H9 (cell line): ENCODE results near the gene CA12. TPM values are rescaled to one million over a fixed set of nuclear protein-coding genes. Genes with fewer than 3 reads are reported as not detected.

Experiments
- DNase-seq: peaks from one replicate; pipeline ENCODE4 v3.0.0-alpha.2; 2017
- H2AFZ ChIP-seq: one replicate; pipeline ENCODE4 v1.6.1; 2013; ENCODE audit warnings: mild to moderate bottlenecking, low read length, control low read depth, moderate library complexity
- H2AK5ac ChIP-seq: 2 replicates; pipeline ENCODE4 v1.6.1; 2013; ENCODE audit warnings: low read length, control low read depth, mixed read lengths; ENCODE audit not compliant: insufficient read length
- H2BK120ac ChIP-seq: one replicate; pipeline ENCODE4 v1.6.1; 2013; ENCODE audit warnings: low read depth, mild to moderate bottlenecking, low read length, control low read depth, inconsistent platforms; ENCODE audit not compliant: poor library complexity, severe bottlenecking
- H2BK12ac ChIP-seq: 2 replicates; pipeline ENCODE4 v1.6.1; 2013; ENCODE audit warnings: low read length, control low read depth, mixed read lengths, low read depth; ENCODE audit not compliant: insufficient read length
- H2BK15ac ChIP-seq: 2 replicates; pipeline ENCODE4 v1.6.1; 2013; ENCODE audit warnings: low read depth, low read length, control low read depth
- H2BK20ac ChIP-seq: one replicate; pipeline ENCODE4 v1.6.1; 2013; ENCODE audit warnings: low read depth, mild to moderate bottlenecking, low read length, control low read depth, inconsistent platforms; ENCODE audit not compliant: poor library complexity, severe bottlenecking
- H2BK5ac ChIP-seq: 2 replicates; pipeline ENCODE4 v1.6.1; 2013; ENCODE audit warnings: low read length, control low read depth, mixed read lengths; ENCODE audit not compliant: insufficient read length
- H3K14ac ChIP-seq: 2 replicates; pipeline ENCODE4 v1.6.1; 2013; ENCODE audit warnings: low read length, control low read depth; ENCODE audit not compliant: insufficient read depth
- H3K18ac ChIP-seq: 2 replicates; pipeline ENCODE4 v1.6.1; 2013; ENCODE audit warnings: low read depth, mild to moderate bottlenecking, mixed read lengths, low read length, control low read depth; ENCODE audit not compliant: insufficient read length
- H3K23ac ChIP-seq: 2 replicates; pipeline ENCODE4 v1.6.1; 2013; ENCODE audit warnings: low read length, control low read depth, mixed read lengths, low read depth; ENCODE audit not compliant: insufficient read length
- H3K23me2 ChIP-seq: 2 replicates; pipeline ENCODE4 v1.6.1; 2013; ENCODE audit warnings: low read depth, mild to moderate bottlenecking, mixed read lengths, low read length, control low read depth; ENCODE audit not compliant: insufficient read length, poor library complexity, severe bottlenecking
- H3K27ac ChIP-seq: 2 replicates; pipeline ENCODE4 v1.5.1; 2013; ENCODE audit warnings: low read length, control low read depth, mixed read lengths, low read depth; ENCODE audit not compliant: insufficient read length
- H3K27me3 ChIP-seq: 2 replicates; pipeline ENCODE4 v1.6.1; 2013; ENCODE audit warnings: low read length, control low read depth, inconsistent platforms; ENCODE audit not compliant: insufficient read depth
- H3K4ac ChIP-seq: 2 replicates; pipeline ENCODE4 v1.6.1; 2013; ENCODE audit warnings: low read depth, mild to moderate bottlenecking, control low read depth, inconsistent platforms, low read length, moderate library complexity
- H3K4me1 ChIP-seq: 2 replicates; pipeline ENCODE4 v1.6.1; 2013; ENCODE audit warnings: low read length, control low read depth, inconsistent platforms; ENCODE audit not compliant: insufficient read depth
- H3K4me2 ChIP-seq: 2 replicates; pipeline ENCODE4 v1.6.1; 2013; ENCODE audit warnings: low read length, control low read depth, mixed read lengths; ENCODE audit not compliant: insufficient read length, insufficient read depth
- H3K56ac ChIP-seq: 2 replicates; pipeline ENCODE4 v1.6.1; 2013; ENCODE audit warnings: low read depth, mild to moderate bottlenecking, mixed read lengths, low read length, control low read depth; ENCODE audit not compliant: insufficient read length
- H3K79me1 ChIP-seq: 2 replicates; pipeline ENCODE4 v1.6.1; 2013; ENCODE audit warnings: low read depth, mild to moderate bottlenecking, moderate library complexity, low read length, control low read depth, inconsistent platforms; ENCODE audit not compliant: insufficient read depth, poor library complexity, severe bottlenecking
- H3K79me2 ChIP-seq: 2 replicates; pipeline ENCODE4 v1.6.1; 2013; ENCODE audit warnings: low read length, control low read depth, inconsistent platforms; ENCODE audit not compliant: insufficient read depth
- H3K9ac ChIP-seq: 2 replicates; pipeline ENCODE4 v1.6.1; 2013; ENCODE audit warnings: low read length, control low read depth, mixed read lengths; ENCODE audit not compliant: insufficient read length; ENCODE audit errors: extremely low read depth
- H3K9me3 ChIP-seq: one replicate; pipeline ENCODE4 v1.6.1; 2013; ENCODE audit warnings: low read depth, low read length, inconsistent platforms; ENCODE audit not compliant: control insufficient read depth
- H3T11ph ChIP-seq: one replicate; pipeline ENCODE4 v1.6.1; 2013; ENCODE audit warnings: mild to moderate bottlenecking, low read length, control low read depth, inconsistent platforms
- H4K20me1 ChIP-seq: one replicate; pipeline ENCODE4 v1.6.1; 2013; ENCODE audit not compliant: control insufficient read depth, insufficient read length, insufficient read depth
- H4K5ac ChIP-seq: 2 replicates; pipeline ENCODE4 v1.6.1; 2013; ENCODE audit warnings: low read depth, mild to moderate bottlenecking, mixed read lengths, low read length, control low read depth; ENCODE audit not compliant: insufficient read length
- H4K8ac ChIP-seq: replicated peaks from 2 replicates; pipeline ENCODE4 v1.6.1; 2013; ENCODE audit warnings: low read length, control low read depth, mixed read lengths, low read depth; ENCODE audit not compliant: insufficient read length
- H4K91ac ChIP-seq: 2 replicates; pipeline ENCODE4 v1.6.1; 2013; ENCODE audit warnings: low read depth, mild to moderate bottlenecking, moderate library complexity, mixed read lengths, low read length, control low read depth; ENCODE audit not compliant: insufficient read length
- H3K27ac Mint-ChIP-seq, 3 experiments: 2 replicates in 2 of 3; 3 replicates in 1 of 3; pipeline ENCODE4 v1.8.0; 2020 to 2021; ENCODE audit warnings: mixed read lengths in 3 of 3, mild to moderate bottlenecking in 1 of 3, moderate library complexity in 1 of 3
- H3K27me3 Mint-ChIP-seq: 2 replicates; pipeline ENCODE4 v1.8.0; 2021; ENCODE audit warnings: low read depth, mild to moderate bottlenecking, moderate library complexity, mixed read lengths
- H3K36me3 Mint-ChIP-seq, 3 experiments: 2 replicates in 2 of 3; 3 replicates in 1 of 3; pipeline ENCODE4 v1.8.0; 2020 to 2021; ENCODE audit warnings: low read depth in 3 of 3, mixed read lengths in 3 of 3; ENCODE audit not compliant: insufficient read depth in 1 of 3
- H3K4me1 Mint-ChIP-seq, 2 experiments: 2 replicates each; pipeline ENCODE4 v1.8.0; 2020; ENCODE audit warnings: mixed read lengths in 2 of 2
- H3K4me3 Mint-ChIP-seq, 2 experiments: 2 replicates in 1 of 2; 3 replicates in 1 of 2; pipeline ENCODE4 v1.8.0; 2020 to 2021; ENCODE audit warnings: mild to moderate bottlenecking in 2 of 2, mixed read lengths in 2 of 2, moderate library complexity in 1 of 2
- H3K9me3 Mint-ChIP-seq, 2 experiments: 2 replicates in 1 of 2; 3 replicates in 1 of 2; pipeline ENCODE4 v1.8.0; 2020; ENCODE audit warnings: mild to moderate bottlenecking in 2 of 2, mixed read lengths in 2 of 2, moderate library complexity in 1 of 2
- CTCF ChIP-seq: fragments of 200-600 bp; sonication (generic); conservative IDR thresholded peaks from 3 replicates; pipeline ENCODE4 v1.8.0; 2021; ENCODE audit warnings: antibody characterized with exemption, mild to moderate bottlenecking
- WGBS: extraction: QIAGEN DNeasy Blood & Tissue Kit; methylation state at CpG from one replicate; pipeline ENCODE4 v1.1.7; 2013; ENCODE audit warnings: missing lambda C conversion rate, low lambda C conversion rate, mixed read lengths; ENCODE audit not compliant: insufficient read length; ENCODE audit errors: extremely low coverage; 5-methylcytosine and 5-hydroxymethylcytosine counted together
- total RNA-seq: library from RNA; stranded (reverse); gene quantifications from 2 replicates; pipeline ENCODE4 v1.2.1, GENCODE V29; 2021

The CA12 gene
- total RNA-seq, 1 experiment from 2014 or later = 0.68 TPM

- H4K8ac ChIP-seq = no peak overlapping the region
- no peak overlapping the region for H2AK5ac ChIP-seq
- no peak overlapping the region for H3K9ac ChIP-seq
- no peak overlapping the region for H3K18ac ChIP-seq
- no peaks in the 10 kb centered on the region for H3K23me2 ChIP-seq
- no peak for DNase-seq
- no peak overlapping the region for H3K4me2 ChIP-seq
- H3K27ac ChIP-seq = no peak overlapping the region
- no peaks in the 10 kb centered on the region for H3K4me1 ChIP-seq
- H2BK12ac ChIP-seq = no peak overlapping the region
- TF ChIP-seq CTCF = no peak
- H2AFZ ChIP-seq = no peak overlapping the region
- Mint-ChIP-seq H3K36me3 (peaks cover 1 to 16% (median 4%) of the 10 kb centered on the region in 3 experiments; a peak in 5 of 7 replicates), H3K4me3 (no peak overlapping the region), H3K27ac (no peak overlapping the region), H3K4me1 (peaks cover 12 to 21% of the 10 kb centered on the region in 2 experiments), H3K27me3 (peaks cover 5% of the 10 kb centered on the region; the same call in 1 of the 2 replicates), H3K9me3 (peaks cover 14 to 16% of the 10 kb centered on the region in 2 experiments)
- no peak overlapping the region for H2BK5ac ChIP-seq
- H3K4ac ChIP-seq = no peak overlapping the region
- no peak overlapping the region for H4K5ac ChIP-seq
- H3K23ac ChIP-seq = no peak overlapping the region
- H3K14ac ChIP-seq = no peak overlapping the region
- no peak overlapping the region for H2BK20ac ChIP-seq
- no peaks in the 10 kb centered on the region for H3K9me3 ChIP-seq
- H3T11ph ChIP-seq = no peak overlapping the region
- no peak overlapping the region for H2BK120ac ChIP-seq
- H3K79me2 ChIP-seq = no peaks in the 10 kb centered on the region
- H3K79me1 ChIP-seq = no peaks in the 10 kb centered on the region
- no peaks in the 10 kb centered on the region for H3K27me3 ChIP-seq
- H2BK15ac ChIP-seq = no peak overlapping the region
- no CpG with 5 or more reads among the region's 2 CpGs for WGBS
- H4K20me1 ChIP-seq = no peaks in the 10 kb centered on the region
- no peak overlapping the region for H3K56ac ChIP-seq
- no peak overlapping the region for H4K91ac ChIP-seq
Measured at GRCh38 chr15:63426552-63426951, 44.9 kb upstream of the CA12 start.
